Cerebellar cortex (tissue), 1 donor: ENCODE measurements around the gene AP3M1.
A peak's percentile ranks its signal among the peaks of the same experiment; 100 is the strongest.

Experiments used
- DNase-seq: peaks from one replicate; pipeline ENCODE4 v3.0.0-alpha.2; 2015; ENCODE audit warnings: low spot score

Gene AP3M1

GRCh38 chr10:74114041-74114448 lies 36.6 kb downstream of the AP3M1 start:
- peak; percentile 66 for DNase-seq

DNA sequence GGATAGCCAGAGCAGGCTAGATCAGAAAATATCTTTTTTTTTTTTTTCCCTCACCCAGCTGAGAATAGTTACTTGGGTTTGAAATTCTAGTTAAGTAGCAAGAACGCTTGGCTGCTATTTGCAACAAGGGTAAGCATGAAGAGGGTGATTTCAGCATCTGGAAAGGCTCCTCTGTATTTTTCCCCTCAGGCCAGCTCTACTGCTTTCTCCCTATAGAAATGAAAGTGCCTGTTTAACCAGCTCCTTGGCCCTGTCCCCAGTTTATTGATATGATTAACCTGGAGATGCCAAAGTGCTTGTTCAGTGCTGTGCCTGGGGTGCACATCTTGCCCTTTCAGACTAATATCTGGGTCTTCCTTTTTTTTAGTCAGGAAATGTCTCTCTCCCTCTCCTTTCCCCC lies 37.1 kb downstream of the AP3M1 start:
- no peak for DNase-seq

GRCh38 chr10:74111799-74112198 lies 38.8 kb downstream of the AP3M1 start:
- no peak for DNase-seq

GRCh38 chr10:74110120-74110519 lies 40.5 kb downstream of the AP3M1 start:
- no peak for DNase-seq

GRCh38 chr10:74109452-74109851 lies 41.2 kb downstream of the AP3M1 start:
- DNase-seq, result no peak

GRCh38 chr10:74107391-74107790 lies 43.2 kb downstream of the AP3M1 start:
- DNase-seq, result no peak

DNA sequence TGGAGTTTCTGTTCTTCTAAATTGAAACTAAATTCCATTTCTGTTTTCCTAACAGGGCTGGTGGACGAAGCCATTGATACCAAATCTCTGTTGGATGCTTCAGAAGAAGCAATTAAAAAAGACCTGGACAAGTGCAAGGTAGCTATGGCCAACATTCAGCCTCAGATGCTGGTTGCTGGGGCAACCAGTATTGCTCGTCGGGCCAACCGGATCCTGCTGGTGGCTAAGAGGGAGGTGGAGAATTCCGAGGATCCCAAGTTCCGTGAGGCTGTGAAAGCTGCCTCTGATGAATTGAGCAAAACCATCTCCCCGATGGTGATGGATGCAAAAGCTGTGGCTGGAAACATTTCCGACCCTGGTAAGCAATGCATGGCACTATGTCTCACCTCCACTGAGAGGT lies 45.6 kb downstream of the AP3M1 start:
- peak; percentile 75 for DNase-seq

- DNase-seq, result peak; percentile 74
These were observed 46.1 kb downstream of the AP3M1 start for GRCh38 chr10:74104480-74104879.

DNA sequence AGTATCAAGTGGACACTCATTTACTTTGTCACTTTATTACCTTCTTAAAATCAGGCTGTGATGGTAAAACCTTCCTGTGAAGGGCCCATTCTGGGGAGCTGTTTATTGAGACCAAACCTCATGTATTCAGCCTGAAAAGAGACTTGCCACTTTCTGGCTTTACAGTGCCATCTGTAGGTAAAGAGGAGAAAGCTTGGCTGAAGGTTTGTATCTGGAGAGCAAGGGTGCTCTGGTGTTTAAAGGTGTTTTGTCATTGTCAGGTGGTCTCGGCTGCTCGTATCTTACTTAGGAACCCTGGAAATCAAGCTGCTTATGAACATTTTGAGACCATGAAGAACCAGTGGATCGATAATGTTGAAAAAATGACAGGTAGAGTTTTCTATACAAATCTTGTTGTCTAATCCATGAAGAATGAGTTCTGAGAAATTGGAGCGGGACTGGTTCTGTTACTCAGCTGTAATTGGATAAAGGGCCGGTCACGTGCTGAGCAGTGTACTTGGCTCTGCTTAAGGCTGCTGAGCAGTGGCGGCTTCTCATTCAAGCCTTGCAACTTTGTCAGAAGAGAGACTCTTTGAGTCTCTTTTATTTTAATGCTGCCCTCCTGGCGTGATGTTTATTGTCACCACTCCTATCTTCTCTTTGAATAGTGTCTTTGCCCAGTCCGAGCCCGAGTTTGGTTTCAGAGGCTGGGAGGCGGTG lies 46.9 kb downstream of the AP3M1 start:
- DNase-seq, result peak; percentile 64

DNA sequence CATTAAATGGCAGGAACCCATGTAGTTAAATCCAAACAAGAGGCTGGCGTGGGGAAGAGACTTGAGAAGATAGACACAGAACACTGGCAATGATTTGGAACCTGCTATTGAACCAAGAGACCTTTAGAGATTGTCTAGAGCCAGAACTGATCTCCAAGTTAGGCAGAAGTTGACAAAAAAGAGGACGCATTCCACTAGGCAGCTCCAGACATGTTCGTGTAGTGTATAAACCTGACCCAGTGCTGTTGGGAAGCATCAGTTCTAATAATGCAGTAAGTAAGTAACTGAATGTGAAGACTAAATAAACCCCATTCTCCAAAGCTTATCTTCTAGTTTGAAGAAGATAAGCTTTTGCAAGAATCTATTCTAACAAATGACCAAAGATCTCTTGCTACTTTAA lies 50.8 kb downstream of the AP3M1 start:
- no peak for DNase-seq

DNA sequence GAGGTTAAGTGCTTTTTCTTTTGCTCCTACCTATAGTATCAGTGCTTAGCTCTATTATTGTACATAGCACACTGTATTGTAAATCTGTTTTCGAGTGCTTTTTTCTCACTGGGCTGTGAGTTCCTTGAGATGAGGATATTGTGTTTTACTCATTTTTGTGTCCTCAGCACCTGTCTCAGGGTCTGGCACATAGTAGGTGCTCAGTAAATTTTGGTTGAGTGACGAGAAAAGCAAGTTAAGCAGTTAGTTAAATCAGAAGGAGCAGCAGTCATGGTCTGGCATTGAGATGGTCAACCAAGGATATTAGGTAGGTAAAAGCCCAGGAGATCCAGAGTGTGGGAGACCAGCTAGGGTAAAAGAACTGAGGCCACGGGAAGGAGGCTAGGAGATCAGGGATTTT lies 51.2 kb downstream of the AP3M1 start:
- DNase-seq, result no peak

- no peak for DNase-seq
These were observed 52.9 kb downstream of the AP3M1 start for GRCh38 chr10:74097776-74098175.

- DNase-seq, result no peak
These were observed 53.9 kb downstream of the AP3M1 start for GRCh38 chr10:74096777-74097176.

- no peak for DNase-seq
These were observed 56.4 kb downstream of the AP3M1 start for GRCh38 chr10:74094231-74094630.

- no peak for DNase-seq
These were observed 57.0 kb downstream of the AP3M1 start for GRCh38 chr10:74093530-74094164.

GRCh38 chr10:74092372-74092771 lies 58.3 kb downstream of the AP3M1 start:
- DNase-seq, result no peak

- DNase-seq, result no peak
These were observed 61.9 kb downstream of the AP3M1 start for GRCh38 chr10:74088722-74089121.

GRCh38 chr10:74086317-74086716 lies 64.3 kb downstream of the AP3M1 start:
- DNase-seq, result no peak

- no peak for DNase-seq
These were observed 65.7 kb downstream of the AP3M1 start for GRCh38 chr10:74084955-74085354.

GRCh38 chr10:74083304-74083703 lies 67.3 kb downstream of the AP3M1 start:
- DNase-seq, result no peak

GRCh38 chr10:74081941-74082718 lies 68.5 kb downstream of the AP3M1 start:
- no peak for DNase-seq

GRCh38 chr10:74081192-74081803 lies 69.3 kb downstream of the AP3M1 start:
- DNase-seq, result peak; percentile 83
